ENCODE measurements around the gene MIR17HG. TPM values are rescaled to one million over a fixed set of nuclear protein-coding genes. Genes with fewer than 3 reads are reported as not detected.
A peak's percentile ranks its signal among the peaks of the same experiment; 100 is the strongest.

MIR17HG gene
- total RNA-seq, 1 donor from 2014 or later: 14.5 TPM

- no peak for TF ChIP-seq CTCF (IDR thresholded peaks at IDR 0.05; ENCODE audit: partially characterized antibody, unreplicated experiment)
- Mint-ChIP-seq H3K4me3 (ENCODE audit: unreplicated experiment) (no peak overlapping the region), H3K27me3 (ENCODE audit: unreplicated experiment) (peaks cover 2% of the 10 kb centered on the region), H3K27ac (ENCODE audit: unreplicated experiment) (peak overlapping the region; percentile 14), H3K9me3 (ENCODE audit: unreplicated experiment) (no peaks in the 10 kb centered on the region), H3K36me3 (ENCODE audit: unreplicated experiment) (no peaks in the 10 kb centered on the region), H3K4me1 (ENCODE audit: low read depth, unreplicated experiment) (no peaks in the 10 kb centered on the region)
- DNase-seq: no peak
Observed at GRCh38 chr13:91362908-91363307, 15.4 kb downstream of the MIR17HG start.

- no peak for DNase-seq
- H3K27me3 Mint-ChIP-seq (ENCODE audit: unreplicated experiment): peaks cover 2% of the 10 kb centered on the region
- H3K9me3 Mint-ChIP-seq (ENCODE audit: unreplicated experiment): no peaks in the 10 kb centered on the region
- no peaks in the 10 kb centered on the region for H3K36me3 Mint-ChIP-seq (ENCODE audit: unreplicated experiment)
- H3K4me3 Mint-ChIP-seq (ENCODE audit: unreplicated experiment): no peak overlapping the region
- peaks cover 5% of the 10 kb centered on the region for H3K4me1 Mint-ChIP-seq (ENCODE audit: low read depth, unreplicated experiment)
- H3K27ac Mint-ChIP-seq (ENCODE audit: unreplicated experiment): no peak overlapping the region
- TF ChIP-seq CTCF (IDR thresholded peaks at IDR 0.05; ENCODE audit: partially characterized antibody, unreplicated experiment): no peak
Observed at GRCh38 chr13:91368101-91368500, 20.6 kb downstream of the MIR17HG start.

- no peak overlapping the region for H3K27ac Mint-ChIP-seq (ENCODE audit: unreplicated experiment)
- H3K9me3 Mint-ChIP-seq (ENCODE audit: unreplicated experiment): no peaks in the 10 kb centered on the region
- TF ChIP-seq CTCF (IDR thresholded peaks at IDR 0.05; ENCODE audit: partially characterized antibody, unreplicated experiment): no peak
- no peaks in the 10 kb centered on the region for H3K36me3 Mint-ChIP-seq (ENCODE audit: unreplicated experiment)
- DNase-seq: no peak
- no peak overlapping the region for H3K4me3 Mint-ChIP-seq (ENCODE audit: unreplicated experiment)
- peaks cover 5% of the 10 kb centered on the region for H3K4me1 Mint-ChIP-seq (ENCODE audit: low read depth, unreplicated experiment)
- H3K27me3 Mint-ChIP-seq (ENCODE audit: unreplicated experiment): peaks cover 2% of the 10 kb centered on the region
Observed at GRCh38 chr13:91368676-91369440, 21.4 kb downstream of the MIR17HG start.

- no peak overlapping the region for H3K4me3 Mint-ChIP-seq (ENCODE audit: unreplicated experiment)
- H3K9me3 Mint-ChIP-seq (ENCODE audit: unreplicated experiment): no peaks in the 10 kb centered on the region
- no peak for TF ChIP-seq CTCF (IDR thresholded peaks at IDR 0.05; ENCODE audit: partially characterized antibody, unreplicated experiment)
- peaks cover 5% of the 10 kb centered on the region for H3K4me1 Mint-ChIP-seq (ENCODE audit: low read depth, unreplicated experiment)
- no peak overlapping the region for H3K27ac Mint-ChIP-seq (ENCODE audit: unreplicated experiment)
- DNase-seq: no peak
- H3K27me3 Mint-ChIP-seq (ENCODE audit: unreplicated experiment): peaks cover 2% of the 10 kb centered on the region
- H3K36me3 Mint-ChIP-seq (ENCODE audit: unreplicated experiment): no peaks in the 10 kb centered on the region
Observed at GRCh38 chr13:91369441-91369831, 21.9 kb downstream of the MIR17HG start.

- Mint-ChIP-seq H3K9me3 (ENCODE audit: unreplicated experiment) (no peaks in the 10 kb centered on the region), H3K36me3 (ENCODE audit: unreplicated experiment) (no peaks in the 10 kb centered on the region), H3K4me1 (ENCODE audit: low read depth, unreplicated experiment) (peaks cover 5% of the 10 kb centered on the region), H3K27ac (ENCODE audit: unreplicated experiment) (no peak overlapping the region), H3K4me3 (ENCODE audit: unreplicated experiment) (no peak overlapping the region), H3K27me3 (ENCODE audit: unreplicated experiment) (peaks cover 2% of the 10 kb centered on the region)
- no peak for TF ChIP-seq CTCF (IDR thresholded peaks at IDR 0.05; ENCODE audit: partially characterized antibody, unreplicated experiment)
- no peak for DNase-seq
Observed at GRCh38 chr13:91370501-91370900, 23.0 kb downstream of the MIR17HG start.
